ENCODE data around the gene KRTAP10-4.

DNA sequence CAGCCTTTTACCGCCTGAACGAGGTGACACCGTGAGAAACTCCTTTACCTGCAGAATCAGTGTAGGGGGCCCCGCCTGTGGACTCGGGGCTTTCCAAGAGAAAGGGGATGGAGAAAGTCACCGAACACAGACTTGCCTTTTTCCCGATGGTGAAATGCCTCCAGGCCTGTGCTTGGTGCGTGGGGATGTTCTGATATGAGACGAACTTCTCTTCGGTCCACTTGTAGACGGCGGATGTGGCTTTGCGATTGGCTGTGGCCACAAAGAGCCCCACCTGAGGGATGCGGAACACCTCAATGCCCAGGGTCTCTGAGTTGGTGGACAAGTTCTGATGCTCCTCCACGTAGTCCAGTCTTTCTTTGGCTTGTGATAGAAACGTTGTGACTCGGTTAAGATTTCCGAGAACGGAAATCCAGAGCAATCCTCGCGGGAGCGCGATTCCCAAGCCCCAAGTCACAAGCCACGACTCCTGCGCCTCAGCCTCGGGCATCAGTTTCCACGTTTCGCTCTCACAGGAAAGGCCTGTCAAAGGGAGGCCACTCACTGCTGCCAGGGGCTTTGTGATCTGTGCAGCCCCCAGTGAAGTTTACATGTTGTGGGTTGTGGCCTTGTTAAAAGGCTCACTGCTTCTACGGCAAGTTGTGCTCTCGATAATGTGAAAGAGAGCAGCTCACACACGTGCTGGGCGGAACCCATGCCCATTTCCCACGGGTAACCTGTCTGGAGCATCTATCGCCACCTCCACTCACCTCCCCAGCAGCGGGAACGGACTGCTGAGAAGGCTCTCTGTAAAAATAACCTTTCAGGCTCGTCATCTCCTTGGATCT is 46.2 kb upstream of the KRTAP10-4 start:
- TF ChIP-seq POLR2A (IDR thresholded peaks at IDR 0.05), result no peak
- TF ChIP-seq, protein P1, sequence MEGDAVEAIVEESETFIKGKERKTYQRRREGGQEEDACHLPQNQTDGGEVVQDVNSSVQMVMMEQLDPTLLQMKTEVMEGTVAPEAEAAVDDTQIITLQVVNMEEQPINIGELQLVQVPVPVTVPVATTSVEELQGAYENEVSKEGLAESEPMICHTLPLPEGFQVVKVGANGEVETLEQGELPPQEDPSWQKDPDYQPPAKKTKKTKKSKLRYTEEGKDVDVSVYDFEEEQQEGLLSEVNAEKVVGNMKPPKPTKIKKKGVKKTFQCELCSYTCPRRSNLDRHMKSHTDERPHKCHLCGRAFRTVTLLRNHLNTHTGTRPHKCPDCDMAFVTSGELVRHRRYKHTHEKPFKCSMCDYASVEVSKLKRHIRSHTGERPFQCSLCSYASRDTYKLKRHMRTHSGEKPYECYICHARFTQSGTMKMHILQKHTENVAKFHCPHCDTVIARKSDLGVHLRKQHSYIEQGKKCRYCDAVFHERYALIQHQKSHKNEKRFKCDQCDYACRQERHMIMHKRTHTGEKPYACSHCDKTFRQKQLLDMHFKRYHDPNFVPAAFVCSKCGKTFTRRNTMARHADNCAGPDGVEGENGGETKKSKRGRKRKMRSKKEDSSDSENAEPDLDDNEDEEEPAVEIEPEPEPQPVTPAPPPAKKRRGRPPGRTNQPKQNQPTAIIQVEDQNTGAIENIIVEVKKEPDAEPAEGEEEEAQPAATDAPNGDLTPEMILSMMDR (IDR thresholded peaks at IDR 0.05), result no peak
